Measurements from ENCODE around the gene QKI.

DNA sequence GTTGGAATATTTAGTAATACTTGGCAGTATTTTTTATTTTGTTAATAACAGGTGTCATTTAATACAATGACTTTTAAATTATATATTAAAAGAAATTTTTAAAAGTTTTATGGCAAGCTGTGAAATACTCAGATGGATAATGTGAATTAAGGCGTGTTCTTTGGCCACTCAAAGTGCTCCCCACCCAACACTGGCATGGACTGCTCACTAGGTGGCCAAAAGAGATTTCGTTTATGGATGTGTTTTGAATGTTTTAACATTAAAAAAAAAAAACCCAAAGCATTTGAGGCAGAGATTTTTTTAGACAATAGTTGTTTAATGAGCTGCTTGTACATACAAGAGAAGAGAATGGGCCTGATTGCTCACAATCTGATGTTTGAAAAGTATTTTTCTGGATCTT is 86.5 kb downstream of the QKI start:
- TF ChIP-seq, protein P1, sequence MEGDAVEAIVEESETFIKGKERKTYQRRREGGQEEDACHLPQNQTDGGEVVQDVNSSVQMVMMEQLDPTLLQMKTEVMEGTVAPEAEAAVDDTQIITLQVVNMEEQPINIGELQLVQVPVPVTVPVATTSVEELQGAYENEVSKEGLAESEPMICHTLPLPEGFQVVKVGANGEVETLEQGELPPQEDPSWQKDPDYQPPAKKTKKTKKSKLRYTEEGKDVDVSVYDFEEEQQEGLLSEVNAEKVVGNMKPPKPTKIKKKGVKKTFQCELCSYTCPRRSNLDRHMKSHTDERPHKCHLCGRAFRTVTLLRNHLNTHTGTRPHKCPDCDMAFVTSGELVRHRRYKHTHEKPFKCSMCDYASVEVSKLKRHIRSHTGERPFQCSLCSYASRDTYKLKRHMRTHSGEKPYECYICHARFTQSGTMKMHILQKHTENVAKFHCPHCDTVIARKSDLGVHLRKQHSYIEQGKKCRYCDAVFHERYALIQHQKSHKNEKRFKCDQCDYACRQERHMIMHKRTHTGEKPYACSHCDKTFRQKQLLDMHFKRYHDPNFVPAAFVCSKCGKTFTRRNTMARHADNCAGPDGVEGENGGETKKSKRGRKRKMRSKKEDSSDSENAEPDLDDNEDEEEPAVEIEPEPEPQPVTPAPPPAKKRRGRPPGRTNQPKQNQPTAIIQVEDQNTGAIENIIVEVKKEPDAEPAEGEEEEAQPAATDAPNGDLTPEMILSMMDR (IDR thresholded peaks at IDR 0.05; ENCODE audit: poor library complexity) = no peak
- no peak for TF ChIP-seq EZH2 (IDR thresholded peaks at IDR 0.05; ENCODE audit: borderline replicate concordance)

Data from hepatocyte (in vitro differentiated cells).